SK-N-SH (cell line): ENCODE results near the gene FH.

ENCODE experiments used
- CTCF ChIP-seq: fragments of 200-600 bp; sonication (generic); IDR thresholded peaks from 2 replicates; pipeline ENCODE4 v1.6.1; 2017; ENCODE audit warnings: antibody characterized with exemption, mild to moderate bottlenecking, moderate library complexity
- EP300 ChIP-seq, 2 experiments: IDR thresholded peaks; 2 replicates each; pipeline versions ENCODE4 v1.4.0 to v1.6.1; 2012; ENCODE audit warnings: borderline replicate concordance in 1 of 2, low read depth in 1 of 2, low read length in 1 of 2
- EZH2phosphoT487 ChIP-seq: fragments of 200-600 bp; sonication (generic); IDR thresholded peaks from 2 replicates; pipeline ENCODE4 v1.6.1; 2017; ENCODE audit warnings: low read depth, mixed run types, mild to moderate bottlenecking, antibody characterized with exemption, moderate library complexity, borderline replicate concordance
- MXI1 ChIP-seq: IDR thresholded peaks from 2 replicates; pipeline ENCODE4 v1.6.1; 2012; ENCODE audit warnings: mild to moderate bottlenecking, low read depth, low read length, improper control_type of control experiment
- NFIC ChIP-seq: IDR thresholded peaks from 2 replicates; pipeline ENCODE4 v1.4.0; 2012; ENCODE audit warnings: borderline replicate concordance
- NRF1 ChIP-seq: IDR thresholded peaks from 2 replicates; pipeline ENCODE4 v1.6.1; 2012; ENCODE audit warnings: low read depth, mild to moderate bottlenecking, low read length
- POLR2AphosphoS5 ChIP-seq: IDR thresholded peaks from 2 replicates; pipeline ENCODE4 v1.6.1; 2012; ENCODE audit warnings: low read depth, low read length
- RAD21 ChIP-seq: IDR thresholded peaks from 2 replicates; pipeline ENCODE4 v1.6.1; 2012; ENCODE audit warnings: mild to moderate bottlenecking, low read length
- REST ChIP-seq: IDR thresholded peaks from 2 replicates; pipeline ENCODE4 v1.6.1; 2012; ENCODE audit warnings: mild to moderate bottlenecking, low read depth, low read length, moderate library complexity
- TAF1 ChIP-seq: IDR thresholded peaks from 2 replicates; pipeline ENCODE4 v1.6.1; 2012; ENCODE audit warnings: low read depth, mild to moderate bottlenecking, low read length, moderate library complexity, borderline replicate concordance
- TEAD4 ChIP-seq: IDR thresholded peaks from 2 replicates; pipeline ENCODE4 v1.4.0; 2012; ENCODE audit warnings: mild to moderate bottlenecking, borderline replicate concordance; ENCODE audit not compliant: insufficient read depth
- TF ChIP-seq, protein P1 (sequence below): IDR thresholded peaks from 2 replicates; pipeline ENCODE4 v1.4.0; 2012; ENCODE audit warnings: low read depth
- TF ChIP-seq, protein P2 (sequence below): fragments of 150-350 bp; IDR thresholded peaks from 2 replicates; pipeline ENCODE4 v1.6.1; 2017; ENCODE audit warnings: antibody characterized with exemption, low read length, low read depth, borderline replicate concordance

- TF ChIP-seq CTCF = no peak
- TF ChIP-seq POLR2AphosphoS5 = no peak
- no peak for TF ChIP-seq MXI1
- TF ChIP-seq, protein P1, sequence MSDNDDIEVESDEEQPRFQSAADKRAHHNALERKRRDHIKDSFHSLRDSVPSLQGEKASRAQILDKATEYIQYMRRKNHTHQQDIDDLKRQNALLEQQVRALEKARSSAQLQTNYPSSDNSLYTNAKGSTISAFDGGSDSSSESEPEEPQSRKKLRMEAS = no peak
- TF ChIP-seq, protein P2, sequence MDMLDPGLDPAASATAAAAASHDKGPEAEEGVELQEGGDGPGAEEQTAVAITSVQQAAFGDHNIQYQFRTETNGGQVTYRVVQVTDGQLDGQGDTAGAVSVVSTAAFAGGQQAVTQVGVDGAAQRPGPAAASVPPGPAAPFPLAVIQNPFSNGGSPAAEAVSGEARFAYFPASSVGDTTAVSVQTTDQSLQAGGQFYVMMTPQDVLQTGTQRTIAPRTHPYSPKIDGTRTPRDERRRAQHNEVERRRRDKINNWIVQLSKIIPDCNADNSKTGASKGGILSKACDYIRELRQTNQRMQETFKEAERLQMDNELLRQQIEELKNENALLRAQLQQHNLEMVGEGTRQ = no peak
- TF ChIP-seq NFIC = no peak
- TF ChIP-seq RAD21 = no peak
- TF ChIP-seq REST = no peak
- TF ChIP-seq EZH2phosphoT487 = no peak
- no peak for TF ChIP-seq TEAD4
- no peak for TF ChIP-seq EP300 (IDR thresholded peaks at IDR 0.05; ENCODE audit: borderline replicate concordance in 1 of 2, low read depth in 1 of 2, low read length in 1 of 2)
- no peak for TF ChIP-seq TAF1
- TF ChIP-seq NRF1 = no peak
These were observed 16.1 kb downstream of the FH start for GRCh38 chr1:241503444-241503843.
